HG03135 (cell line): ENCODE data around the gene PDGFRB.

Source experiments
- ATAC-seq: cut with Tn5 transposase; IDR thresholded peaks from one replicate; pipeline ENCODE4 v1.9.1; 2021; ENCODE audit warnings: mild to moderate bottlenecking, moderate library complexity; ENCODE audit not compliant: unreplicated experiment

Gene PDGFRB

DNA sequence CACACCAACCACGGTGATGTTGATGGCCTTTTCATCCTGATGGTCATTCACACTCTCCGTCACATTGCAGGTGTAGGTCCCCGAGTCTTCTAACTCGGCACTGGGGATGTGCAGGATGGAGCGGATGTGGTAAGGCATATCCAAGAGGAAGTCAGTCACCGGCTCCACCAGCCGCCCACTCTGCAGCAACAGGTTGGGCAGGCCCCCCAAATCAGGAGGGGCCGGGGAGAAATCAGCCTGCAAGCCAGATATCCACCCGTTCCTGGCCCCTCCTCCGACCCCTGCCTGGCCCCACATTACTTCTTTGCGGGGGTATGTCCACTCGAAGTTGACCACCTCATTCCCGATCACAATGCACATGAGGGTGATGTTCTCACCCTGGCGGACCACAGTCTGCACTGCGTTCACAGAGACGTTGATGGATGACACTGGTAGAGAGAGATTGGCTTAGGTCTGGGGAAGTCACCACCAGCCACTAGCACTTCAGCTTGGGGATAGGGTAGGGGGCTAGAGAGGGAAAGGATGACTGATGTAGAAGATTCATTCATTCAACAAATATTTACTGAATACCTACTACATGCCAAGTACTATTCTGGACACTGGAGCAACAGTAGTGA lies 22.0 kb downstream of the PDGFRB start:
- no peak for ATAC-seq

DNA sequence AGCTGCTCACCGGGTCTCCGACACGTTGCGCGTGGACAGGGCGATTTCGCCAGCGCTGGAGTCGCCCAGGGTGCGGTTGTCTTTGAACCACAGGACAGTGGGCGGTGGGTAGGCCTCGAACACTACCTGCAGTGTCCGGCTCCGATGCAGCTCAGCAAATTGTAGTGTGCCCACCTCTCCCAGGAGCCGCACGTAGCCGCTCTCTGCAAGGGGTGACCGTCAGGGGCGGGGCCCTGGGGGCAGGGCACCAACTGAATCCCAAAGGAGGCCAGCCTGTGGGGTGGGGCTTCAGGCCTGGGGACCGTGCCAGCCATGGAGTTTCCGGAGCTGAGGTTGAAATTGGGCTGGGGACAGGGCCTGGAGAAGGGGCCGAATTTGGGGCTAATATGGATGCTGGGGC lies 22.9 kb downstream of the PDGFRB start:
- ATAC-seq: no peak

DNA sequence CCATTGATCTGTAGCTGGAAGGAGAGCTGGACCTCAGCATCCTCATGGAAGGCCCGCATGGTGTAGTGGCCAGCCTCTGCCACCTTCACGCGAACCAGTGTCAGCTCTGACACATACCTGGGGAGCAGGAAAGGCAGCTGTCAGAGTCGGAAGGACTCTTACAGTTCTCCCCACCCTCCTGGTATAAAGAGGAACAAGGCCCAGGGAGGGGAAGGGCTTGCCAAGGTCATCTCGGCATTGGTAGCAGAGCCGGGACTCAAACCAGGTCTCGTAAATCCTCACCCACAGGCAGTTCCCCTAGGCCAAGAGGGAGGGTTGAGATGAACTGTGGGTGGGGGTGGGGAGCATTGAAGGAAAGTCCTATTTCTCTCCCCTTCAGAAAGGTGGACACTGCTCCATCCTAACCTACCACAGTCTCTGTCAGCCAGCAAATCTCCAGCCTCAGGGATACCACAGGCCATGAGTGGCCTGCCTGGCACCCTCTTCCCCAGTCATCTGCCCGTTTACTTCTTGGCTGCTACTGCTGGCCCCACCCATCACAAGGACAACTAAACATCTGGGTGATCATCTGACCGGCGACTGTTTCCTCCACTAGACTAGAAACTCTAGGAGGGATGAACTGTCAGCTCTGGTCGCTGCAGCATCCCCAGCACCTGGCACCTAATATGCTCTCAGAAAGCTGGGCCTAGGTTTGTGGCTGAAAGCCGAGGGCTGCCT lies 23.5 kb downstream of the PDGFRB start:
- ATAC-seq: no peak

DNA sequence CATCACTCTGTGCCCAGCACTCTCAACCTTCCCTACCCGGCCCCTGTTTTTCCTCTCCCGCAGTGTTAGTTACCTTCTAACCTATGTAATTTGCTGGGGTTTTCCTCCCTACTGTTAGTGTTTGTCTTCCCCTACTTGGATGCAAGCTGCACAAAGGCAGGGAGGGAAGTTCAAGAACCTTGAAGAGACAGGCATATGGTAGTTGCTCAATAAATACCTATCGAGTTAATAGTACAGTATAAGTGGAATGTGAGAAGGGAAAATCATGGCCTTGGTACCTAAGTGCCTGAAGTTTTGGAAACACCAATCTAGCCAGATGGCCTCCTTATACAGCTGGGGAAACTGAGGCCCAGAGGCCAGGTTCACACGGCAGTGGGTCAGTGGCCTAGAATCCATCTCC lies 24.2 kb downstream of the PDGFRB start:
- no peak for ATAC-seq

DNA sequence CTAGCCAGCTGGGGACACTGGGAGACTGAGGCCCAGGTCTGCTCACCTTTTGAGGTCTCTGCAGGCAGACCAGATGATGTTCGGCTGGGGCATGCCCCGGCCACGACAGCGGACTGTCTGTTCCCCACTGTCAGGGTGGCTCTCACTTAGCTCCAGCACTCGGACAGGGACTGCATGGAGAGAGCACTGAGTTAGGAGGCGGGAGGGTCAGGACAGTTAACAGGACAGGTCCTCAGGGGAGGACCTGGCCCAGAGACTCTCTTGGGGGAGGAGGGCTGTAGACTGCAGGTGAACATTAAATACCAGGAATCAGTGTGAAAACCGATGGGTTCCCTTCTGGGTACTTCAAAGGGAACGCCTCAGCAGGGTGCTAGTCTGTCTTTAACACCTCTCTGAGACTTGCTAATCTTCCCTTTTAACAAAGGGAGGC lies 25.1 kb downstream of the PDGFRB start:
- ATAC-seq: no peak

DNA sequence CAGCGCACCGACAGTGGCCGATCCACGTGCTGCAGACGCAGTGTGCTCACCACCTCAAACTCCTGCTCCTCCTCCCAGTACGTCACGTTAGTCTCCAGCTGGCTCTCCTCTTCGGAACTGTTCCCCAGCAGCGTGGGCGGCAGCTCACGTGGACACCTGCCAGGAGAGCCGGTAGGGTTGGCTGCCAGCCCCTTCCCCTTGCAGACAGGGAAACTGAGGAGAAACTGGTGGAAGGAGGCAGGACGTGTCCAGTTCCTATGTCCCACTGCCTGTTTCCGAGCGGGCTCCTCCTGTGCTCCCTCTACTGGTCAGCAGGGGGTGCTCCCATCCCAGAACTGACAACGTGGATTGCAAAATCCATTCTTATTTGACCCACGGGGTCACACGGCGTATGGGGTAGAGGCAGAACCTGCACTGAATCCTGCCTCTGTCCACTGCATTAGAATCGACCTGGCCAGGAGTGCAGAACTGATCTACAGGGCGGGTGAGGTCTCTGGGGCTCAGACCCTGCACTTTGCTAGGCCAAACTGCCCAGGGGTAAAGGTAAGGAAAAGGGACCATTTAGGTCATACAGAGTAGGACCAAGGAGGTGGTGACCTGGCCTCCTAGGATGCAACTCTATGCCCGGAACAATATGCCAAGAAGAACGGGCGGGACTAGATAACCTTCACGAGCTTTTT lies 25.7 kb downstream of the PDGFRB start:
- ATAC-seq: no peak

DNA sequence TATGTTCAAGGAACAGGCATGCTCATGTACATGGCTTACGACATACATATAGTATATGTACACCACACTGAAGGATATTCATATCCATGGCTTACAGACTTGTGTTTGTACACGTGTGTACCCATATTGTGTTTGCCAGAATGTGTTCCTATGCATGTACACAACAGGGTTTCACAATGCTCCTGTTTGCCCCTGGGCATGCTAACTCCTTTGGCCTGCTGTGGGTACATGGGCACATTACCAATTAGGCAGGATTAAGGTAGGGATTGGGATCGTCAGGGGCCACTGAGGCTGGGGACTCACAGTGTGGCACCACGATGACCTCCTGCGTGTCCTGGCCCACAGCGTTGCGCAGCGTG lies 26.2 kb downstream of the PDGFRB start:
- no peak for ATAC-seq

DNA sequence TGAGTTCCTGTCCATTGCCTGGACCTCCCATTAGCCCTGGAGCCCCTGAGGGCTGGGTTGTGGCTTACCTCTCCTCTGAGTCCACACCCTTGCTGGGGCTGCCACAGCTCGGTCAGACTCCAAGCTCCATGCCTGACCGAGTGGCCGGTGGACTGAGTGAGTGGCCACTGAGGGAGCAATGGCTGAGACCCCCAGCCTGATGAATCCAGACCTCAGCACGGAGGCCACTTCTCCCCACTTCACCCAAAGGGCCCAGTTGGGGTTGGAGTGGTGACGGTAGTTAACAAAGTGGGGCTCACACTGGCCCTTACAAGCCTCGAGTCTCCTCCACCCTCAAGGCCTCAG lies 28.8 kb downstream of the PDGFRB start:
- ATAC-seq: no peak

DNA sequence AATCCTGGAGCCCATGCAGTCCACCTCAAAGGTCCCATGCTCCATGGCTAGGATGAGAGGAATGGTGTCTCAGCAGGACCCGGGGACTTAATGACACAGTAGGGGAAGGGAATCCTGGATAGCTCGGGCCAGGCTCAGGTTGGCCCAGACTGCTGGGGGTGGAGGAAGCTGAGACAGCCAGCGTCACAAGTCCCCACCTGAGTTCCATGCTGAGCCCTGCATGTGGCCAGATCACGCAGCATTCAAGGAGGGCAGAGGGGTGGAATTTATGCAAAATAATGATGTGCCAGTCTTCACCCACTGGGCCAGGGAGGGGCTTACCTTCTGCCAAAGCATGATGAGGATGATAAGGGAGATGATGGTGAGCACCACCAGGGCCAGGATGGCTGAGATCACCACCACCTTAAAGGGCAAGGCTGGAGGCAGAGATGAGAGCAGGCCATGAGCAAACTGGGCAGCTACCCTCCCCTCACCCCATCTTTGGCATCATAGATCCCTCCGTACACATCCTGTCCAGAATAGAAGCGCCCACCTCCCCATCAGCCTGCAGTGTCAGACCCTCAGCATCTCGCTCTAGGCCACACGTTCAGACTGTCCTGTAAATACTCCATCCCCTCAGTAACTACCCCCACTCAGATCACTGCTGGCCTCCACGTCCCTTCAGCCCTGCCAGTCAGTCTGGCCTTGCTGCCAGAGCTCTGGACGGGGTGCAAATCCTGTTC lies 29.3 kb downstream of the PDGFRB start:
- no peak for ATAC-seq

DNA sequence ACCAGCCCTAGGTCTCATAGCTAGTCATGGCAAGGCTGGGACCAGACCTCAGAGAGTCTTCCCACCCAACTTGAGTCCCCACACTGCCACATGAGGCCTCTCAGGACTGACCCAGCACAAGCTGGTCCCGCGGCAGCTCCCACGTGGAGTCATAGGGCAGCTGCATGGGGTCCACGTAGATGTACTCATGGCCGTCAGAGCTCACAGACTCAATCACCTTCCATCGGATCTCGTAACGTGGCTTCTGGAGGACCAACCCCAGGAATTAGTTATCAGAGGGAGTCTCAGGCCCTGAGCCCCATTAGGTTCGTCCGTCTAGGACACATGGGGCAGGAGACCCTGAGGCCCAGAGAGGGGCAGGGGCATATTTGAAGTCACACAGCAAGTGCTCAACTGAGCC lies 30.3 kb downstream of the PDGFRB start:
- ATAC-seq: no peak

DNA sequence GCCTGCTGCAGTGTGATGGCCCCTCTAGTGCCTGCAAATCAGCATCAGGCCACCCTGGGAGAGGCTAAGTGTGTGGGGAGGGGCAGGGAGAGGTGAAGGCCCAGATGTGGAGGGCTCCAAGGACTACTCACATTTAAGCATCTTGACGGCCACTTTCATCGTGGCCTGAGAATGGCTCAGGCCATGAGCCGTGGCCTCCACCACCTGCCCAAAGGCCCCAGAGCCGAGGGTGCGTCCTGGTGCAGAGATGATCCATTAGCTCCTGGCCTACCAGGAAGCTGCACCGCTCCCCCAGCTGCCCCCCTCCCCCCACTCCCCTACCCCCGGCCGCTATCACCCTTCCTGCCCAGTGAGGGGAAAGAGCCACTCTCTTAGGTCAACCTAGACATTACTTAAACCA lies 31.0 kb downstream of the PDGFRB start:
- ATAC-seq: no peak

DNA sequence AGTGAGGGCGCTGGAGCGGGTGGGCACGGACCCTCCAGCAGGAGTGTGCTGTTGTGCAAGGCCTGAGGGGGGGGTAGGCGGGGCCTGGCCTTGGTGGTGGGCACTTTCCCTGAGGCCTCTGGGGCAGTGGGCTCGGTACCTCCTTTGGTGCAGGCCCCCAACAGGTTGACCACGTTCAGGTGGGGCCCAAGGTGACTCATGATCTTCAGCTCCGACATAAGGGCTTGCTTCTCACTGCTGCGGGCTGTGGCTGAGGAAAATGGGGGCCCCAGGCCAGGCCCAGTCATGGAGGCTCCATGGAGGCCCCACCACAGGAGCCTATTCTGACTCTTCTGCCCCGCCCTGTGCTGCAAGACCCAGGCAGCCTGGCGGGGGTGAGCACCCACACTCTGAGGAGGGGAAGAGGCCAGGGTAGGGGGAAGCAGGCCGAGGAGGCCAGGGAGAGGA lies 31.5 kb downstream of the PDGFRB start:
- no peak for ATAC-seq

DNA sequence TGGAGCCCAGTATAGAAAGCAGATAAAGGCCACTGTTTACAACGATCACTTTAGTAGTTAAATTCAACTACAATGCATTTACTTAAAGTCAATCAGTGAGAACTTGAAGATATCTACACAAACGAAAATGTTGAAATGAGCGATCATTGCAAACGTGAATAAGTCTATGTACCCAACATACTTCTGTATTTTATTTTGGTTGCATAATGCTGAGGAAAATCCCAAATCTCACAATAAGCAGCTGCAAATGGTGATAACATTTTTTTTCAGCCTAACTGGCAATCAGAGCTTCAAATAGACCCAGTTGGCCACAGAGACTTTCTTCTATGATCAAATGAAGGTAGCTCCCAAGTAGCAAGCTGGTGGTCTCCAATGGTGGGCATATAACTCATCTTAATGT lies 32.1 kb downstream of the PDGFRB start:
- ATAC-seq: no peak

DNA sequence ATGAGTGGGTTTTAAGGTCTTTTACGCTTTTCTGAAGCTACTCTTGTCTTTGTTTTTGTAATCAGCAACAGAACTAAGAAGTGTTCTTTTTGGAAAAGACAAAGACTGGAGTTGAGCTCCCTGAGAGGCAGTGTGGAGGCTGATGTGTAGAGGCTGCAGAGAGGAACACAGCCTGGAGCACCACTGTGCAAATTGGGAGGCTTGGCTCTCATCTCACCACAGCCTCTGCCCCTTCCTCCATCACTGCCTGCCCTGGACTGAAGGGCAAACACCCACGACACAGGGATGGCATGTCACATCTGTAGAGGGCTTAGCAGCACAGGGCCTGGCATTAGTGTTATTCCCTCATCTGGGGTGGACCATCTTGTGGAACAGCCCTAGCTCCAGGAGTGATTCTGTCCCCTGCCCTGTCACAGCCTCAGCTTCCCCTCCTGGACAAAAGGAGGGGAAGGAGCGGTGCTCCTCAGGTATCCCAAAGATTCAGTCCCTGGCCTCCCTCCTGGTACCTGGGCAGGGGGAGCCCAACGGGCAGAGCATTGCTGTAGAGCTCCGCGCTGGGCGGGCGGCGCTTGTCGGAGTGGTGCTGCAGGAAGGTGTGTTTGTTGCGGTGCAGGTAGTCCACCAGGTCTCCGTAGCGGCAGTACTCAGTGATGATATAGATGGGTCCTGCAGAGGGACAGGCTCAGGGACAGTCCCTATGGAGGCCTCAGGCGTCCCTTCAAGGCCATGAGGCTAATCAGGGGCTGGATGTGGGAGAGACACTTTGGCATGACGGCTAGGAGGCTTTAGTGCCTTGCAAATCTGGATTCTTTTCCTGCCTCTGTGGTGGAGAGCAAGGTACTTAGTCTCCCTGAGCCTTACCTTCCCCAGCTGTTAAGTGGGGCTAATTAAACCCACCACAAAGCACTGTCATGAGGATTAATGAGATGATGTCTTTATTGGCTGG lies 32.8 kb downstream of the PDGFRB start:
- no peak for ATAC-seq

DNA sequence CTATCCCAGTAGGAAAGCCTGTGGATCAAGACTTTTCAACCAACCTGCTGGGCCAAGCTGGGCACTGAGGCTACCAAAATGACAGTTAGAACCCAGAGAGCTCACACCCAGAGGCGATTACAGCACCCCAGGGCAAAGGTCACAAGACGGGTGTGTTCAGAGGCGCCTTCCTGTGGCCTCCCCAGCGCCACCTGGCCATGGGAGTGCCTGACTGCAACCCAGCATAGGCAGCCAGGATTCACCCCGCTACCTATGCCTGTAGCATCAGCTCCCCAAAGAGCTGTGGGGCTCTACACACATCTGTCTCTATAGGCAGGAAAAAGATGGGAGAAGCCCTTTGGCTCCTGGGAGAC lies 33.5 kb downstream of the PDGFRB start:
- ATAC-seq: no peak

DNA sequence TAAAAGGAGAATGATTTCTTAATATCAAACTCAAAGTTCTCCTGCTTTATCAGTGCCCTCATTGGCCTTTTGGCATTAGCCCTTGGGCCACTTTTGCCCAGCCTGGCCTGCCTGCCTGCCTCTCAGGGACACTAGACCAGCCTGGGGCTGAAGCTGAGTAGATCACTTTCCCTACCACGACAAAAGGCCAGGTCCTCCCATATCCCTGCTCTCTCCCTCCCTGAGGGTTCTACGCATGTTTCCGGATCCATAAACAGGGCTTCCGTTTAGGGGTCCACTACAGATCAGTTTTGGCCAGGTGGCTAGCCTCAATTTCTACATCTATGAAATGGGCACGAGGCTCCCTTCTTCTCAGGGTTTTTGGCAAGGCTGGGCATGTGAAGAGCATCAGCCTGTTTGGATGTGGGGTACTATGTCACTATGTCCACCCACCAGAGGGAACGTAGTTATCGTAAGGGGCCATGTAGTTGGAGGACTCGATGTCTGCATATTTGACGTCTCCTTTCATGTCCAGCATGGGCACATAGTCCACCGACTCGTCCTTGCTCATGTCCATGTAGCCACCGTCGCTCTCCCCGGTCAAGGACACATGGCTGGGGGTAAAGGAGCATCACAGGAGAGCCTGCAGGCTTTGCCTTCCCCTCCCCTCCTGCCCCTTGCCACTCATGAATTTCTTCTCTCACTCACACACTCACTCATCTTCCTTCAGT lies 34.0 kb downstream of the PDGFRB start:
- ATAC-seq: no peak

DNA sequence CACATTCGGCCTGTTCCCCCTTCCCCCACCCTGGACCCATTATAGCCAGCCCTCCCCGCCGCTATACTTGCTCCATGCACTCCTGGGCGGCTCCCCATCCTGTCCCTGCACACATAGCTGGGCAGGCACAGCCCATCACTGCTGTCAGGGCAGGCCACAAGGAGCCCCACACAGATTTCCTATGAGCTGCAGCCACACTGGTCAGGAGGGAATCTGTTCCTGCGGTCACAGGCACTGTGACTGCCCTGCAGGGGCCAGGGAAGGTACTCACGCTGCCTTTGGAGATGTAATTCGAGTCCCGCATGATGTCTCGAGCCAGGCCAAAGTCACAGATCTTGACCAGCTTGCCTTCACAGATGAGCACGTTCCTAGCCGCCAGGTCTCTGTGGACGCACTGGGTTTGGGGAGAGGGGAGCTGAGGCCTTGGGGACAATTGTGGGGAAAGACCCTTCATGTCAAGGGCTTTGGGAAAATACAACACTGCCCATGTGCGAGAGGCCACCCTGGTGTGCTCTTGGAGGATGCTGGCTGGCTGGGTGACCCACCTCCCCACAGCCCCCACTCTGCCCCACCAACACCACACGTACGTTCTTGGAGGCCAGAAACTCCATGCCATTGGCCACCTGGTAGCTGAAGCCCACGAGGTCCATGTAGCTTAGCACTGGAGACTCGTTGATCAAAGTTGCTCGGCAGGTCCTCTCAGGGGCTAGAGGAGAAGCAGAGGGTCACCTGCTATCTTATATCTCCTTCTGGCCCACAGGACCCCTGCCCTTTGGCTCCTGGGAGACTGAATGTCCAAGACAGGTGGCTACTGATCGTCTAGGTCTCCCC lies 34.8 kb downstream of the PDGFRB start:
- no peak for ATAC-seq

DNA sequence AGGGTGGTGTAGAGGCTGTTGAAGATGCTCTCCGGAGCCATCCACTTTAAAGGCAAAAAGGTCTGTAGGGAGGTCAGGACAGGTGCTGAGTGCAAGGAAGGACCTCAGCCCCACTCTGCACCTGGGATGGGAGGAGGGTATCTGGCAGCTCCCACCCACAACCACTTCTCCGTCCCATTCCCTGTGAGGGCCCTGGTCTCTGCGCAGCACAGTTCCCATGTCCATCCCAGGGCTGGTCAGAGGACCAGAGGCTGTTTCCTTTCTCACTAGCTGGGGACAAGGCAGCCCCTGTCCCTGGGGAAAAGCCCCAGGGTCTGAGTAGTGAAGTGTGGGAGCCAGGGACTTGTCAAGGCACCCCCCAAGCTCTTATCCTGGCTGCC lies 35.6 kb downstream of the PDGFRB start:
- ATAC-seq: no peak

DNA sequence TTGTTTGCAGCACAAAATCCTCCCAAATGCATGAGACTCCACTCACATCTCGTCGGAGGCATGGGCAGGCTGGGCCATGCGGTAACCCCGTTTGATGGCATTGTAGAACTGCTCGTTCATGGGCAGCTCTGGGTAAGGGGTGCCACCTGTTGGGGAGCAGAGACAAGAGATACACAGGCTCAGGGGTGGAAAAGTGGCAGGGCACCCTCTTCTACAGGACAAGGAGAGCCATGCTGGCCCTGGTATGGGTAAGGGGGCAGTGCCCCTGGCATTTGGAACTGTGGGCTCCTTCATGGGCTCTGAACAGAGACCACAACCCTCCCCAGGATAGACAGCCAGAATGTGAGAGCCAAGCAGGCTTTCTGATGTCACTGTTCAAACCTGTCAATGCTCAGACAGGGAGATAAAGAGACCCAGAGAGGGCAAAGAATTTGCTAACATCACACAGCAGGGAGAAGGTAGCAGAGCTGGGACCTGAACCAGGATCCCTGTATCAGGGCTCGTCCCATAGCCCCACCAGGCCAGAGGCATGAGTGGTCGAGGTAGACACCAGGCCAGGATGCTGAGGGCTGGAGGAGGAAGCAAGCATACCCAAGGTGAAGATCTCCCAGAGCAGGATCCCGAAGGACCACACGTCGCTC lies 36.1 kb downstream of the PDGFRB start:
- ATAC-seq: no peak
